Fibroblast of the aortic adventitia (primary cell): ENCODE measurements around the gene TES. TPM values are rescaled to one million over a fixed set of nuclear protein-coding genes. Genes with fewer than 3 reads are reported as not detected.

ENCODE experiments used
- DNase-seq: peaks from one replicate; pipeline ENCODE4 v3.0.0-alpha.2; 2010; ENCODE audit warnings: low read depth
- H3K4me3 ChIP-seq: 2 replicates; pipeline ENCODE4 v1.5.1; 2011; ENCODE audit warnings: low read depth, mild to moderate bottlenecking, control low read depth, low read length, moderate library complexity
- total RNA-seq: library from RNA; depleted of rRNA; stranded (reverse); fragments of >200 nt; gene quantifications from 2 replicates; pipeline ENCODE4 v1.2.3, GENCODE V29; 2012; ENCODE audit warnings: low replicate concordance
- TF ChIP-seq, protein P1 (sequence below): IDR thresholded peaks from 2 replicates; pipeline ENCODE4 v1.5.1; 2011; ENCODE audit warnings: mild to moderate bottlenecking, low read length, control low read depth, inconsistent platforms; ENCODE audit not compliant: insufficient read depth

Gene TES
- total RNA-seq, 1 donor: 61.3 TPM

GRCh38 chr7:116185956-116186355 is 24.4 kb upstream of the TES start:
- H3K4me3 ChIP-seq: no peak overlapping the region
- DNase-seq: no peak
- TF ChIP-seq, protein P1, sequence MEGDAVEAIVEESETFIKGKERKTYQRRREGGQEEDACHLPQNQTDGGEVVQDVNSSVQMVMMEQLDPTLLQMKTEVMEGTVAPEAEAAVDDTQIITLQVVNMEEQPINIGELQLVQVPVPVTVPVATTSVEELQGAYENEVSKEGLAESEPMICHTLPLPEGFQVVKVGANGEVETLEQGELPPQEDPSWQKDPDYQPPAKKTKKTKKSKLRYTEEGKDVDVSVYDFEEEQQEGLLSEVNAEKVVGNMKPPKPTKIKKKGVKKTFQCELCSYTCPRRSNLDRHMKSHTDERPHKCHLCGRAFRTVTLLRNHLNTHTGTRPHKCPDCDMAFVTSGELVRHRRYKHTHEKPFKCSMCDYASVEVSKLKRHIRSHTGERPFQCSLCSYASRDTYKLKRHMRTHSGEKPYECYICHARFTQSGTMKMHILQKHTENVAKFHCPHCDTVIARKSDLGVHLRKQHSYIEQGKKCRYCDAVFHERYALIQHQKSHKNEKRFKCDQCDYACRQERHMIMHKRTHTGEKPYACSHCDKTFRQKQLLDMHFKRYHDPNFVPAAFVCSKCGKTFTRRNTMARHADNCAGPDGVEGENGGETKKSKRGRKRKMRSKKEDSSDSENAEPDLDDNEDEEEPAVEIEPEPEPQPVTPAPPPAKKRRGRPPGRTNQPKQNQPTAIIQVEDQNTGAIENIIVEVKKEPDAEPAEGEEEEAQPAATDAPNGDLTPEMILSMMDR: no peak

DNA sequence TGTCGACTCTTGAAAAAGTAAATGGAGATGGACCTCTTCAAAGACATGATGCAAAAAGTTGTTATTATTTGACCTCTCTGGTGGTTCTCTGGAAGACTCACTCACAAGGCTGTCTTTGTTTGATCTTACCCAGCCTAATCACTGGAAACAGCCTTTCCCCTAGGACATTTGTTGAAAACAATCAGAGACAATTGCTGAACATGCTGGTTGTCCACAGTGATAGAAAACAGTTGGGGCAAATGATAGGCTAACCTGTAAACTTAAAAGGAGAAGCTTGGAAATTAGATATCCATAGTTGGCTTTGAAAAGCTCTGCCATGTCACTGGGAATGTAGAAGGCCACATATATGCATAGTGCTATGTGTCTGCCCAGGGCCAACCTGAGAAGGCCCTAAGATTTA is 22.9 kb upstream of the TES start:
- no peak for DNase-seq
- no peak overlapping the region for H3K4me3 ChIP-seq
- TF ChIP-seq, protein P1: no peak

- H3K4me3 ChIP-seq: no peak overlapping the region
- DNase-seq: no peak
- TF ChIP-seq, protein P1: no peak
Observed at GRCh38 chr7:116193329-116194087, 16.8 kb upstream of the TES start.

GRCh38 chr7:116194115-116194514 is 16.2 kb upstream of the TES start:
- TF ChIP-seq, protein P1: no peak
- DNase-seq: no peak
- no peak overlapping the region for H3K4me3 ChIP-seq

DNA sequence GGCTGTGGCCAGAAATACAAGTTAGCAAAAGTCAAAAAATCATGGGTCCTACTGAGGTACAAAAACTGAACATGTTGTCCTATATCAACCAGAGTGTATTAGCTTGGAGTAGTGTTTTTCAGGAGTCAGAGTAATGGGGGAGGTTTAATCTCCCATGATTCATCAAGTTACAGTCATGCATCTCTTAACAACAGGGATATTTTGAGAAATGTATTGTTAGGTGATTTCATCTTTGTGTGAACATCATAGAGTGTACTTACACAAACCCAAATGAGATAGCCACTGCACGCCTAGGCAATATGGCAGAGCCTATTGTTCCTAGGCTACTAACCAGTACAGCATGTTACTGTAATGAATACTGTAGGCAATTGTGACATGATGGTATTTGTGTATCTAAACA is 14.9 kb upstream of the TES start:
- TF ChIP-seq, protein P1: no peak
- H3K4me3 ChIP-seq: no peak overlapping the region
- peak; percentile 60 for DNase-seq

DNA sequence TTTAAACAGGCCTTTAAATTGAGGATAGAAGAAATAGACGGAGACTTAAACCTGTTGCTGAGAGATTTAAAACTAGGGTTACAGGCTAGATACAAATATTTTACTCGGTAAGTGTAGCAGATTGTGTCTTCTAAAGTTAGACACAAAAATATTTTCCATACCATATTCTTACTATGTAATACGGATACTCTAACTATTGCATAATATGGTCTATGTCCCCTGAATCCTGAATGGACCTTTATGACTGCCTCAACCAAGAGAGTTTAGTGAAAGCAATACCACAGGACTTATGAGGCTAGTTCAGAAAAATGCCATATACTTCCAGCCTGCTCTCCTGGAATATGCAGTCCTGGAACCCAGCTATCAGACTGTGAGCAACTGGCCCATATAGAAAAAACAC is 13.4 kb upstream of the TES start:
- no peak overlapping the region for H3K4me3 ChIP-seq
- TF ChIP-seq, protein P1: no peak
- no peak for DNase-seq

GRCh38 chr7:116197360-116197759 is 13.0 kb upstream of the TES start:
- no peak overlapping the region for H3K4me3 ChIP-seq
- TF ChIP-seq, protein P1: no peak
- no peak for DNase-seq
